Small intestine (tissue), 7 donors: ENCODE results near the gene GRAP2. TPM values are rescaled to one million over a fixed set of nuclear protein-coding genes. Genes with fewer than 3 reads are reported as not detected.

Experiments
- DNase-seq, 2 donors: peaks; one replicate each; pipeline versions ENCODE4 v3.0.0 to v3.0.0-alpha.2; 2013
- FAIRE-seq: peaks from 2 replicates; lab custom pipeline; 2012; peaks lifted over from hg19 to GRCh38; lab: Jason Lieb, UNC
- H3K27ac ChIP-seq, 3 donors: one replicate each; pipeline ENCODE4 v1.5.1; 2013; ENCODE audit warnings: low read length in 2 of 3, mild to moderate bottlenecking in 2 of 3, control low read depth in 1 of 3, inconsistent platforms in 1 of 3, low read depth in 1 of 3, moderate library complexity in 1 of 3
- H3K27me3 ChIP-seq, 3 donors: one replicate each; pipeline ENCODE4 v1.6.1; 2013; ENCODE audit warnings: low read length in 3 of 3, inconsistent platforms in 1 of 3; ENCODE audit not compliant: control insufficient read depth in 3 of 3, insufficient read depth in 3 of 3
- H3K36me3 ChIP-seq, 3 donors: one replicate each; pipeline ENCODE4 v1.6.1; 2013; ENCODE audit warnings: low read length in 3 of 3, inconsistent platforms in 1 of 3, low read depth in 1 of 3, mild to moderate bottlenecking in 1 of 3, moderate library complexity in 1 of 3; ENCODE audit not compliant: control insufficient read depth in 3 of 3, insufficient read depth in 2 of 3
- H3K4me1 ChIP-seq, 3 donors: one replicate each; pipeline ENCODE4 v1.6.1; 2013; ENCODE audit warnings: low read length in 2 of 3, inconsistent platforms in 1 of 3, low read depth in 1 of 3, mild to moderate bottlenecking in 1 of 3, moderate library complexity in 1 of 3; ENCODE audit not compliant: control insufficient read depth in 3 of 3, insufficient read depth in 2 of 3
- H3K4me3 ChIP-seq, 3 donors: one replicate each; pipeline ENCODE4 v1.5.1; 2013; ENCODE audit warnings: low read length in 3 of 3, control low read depth in 1 of 3, inconsistent platforms in 1 of 3, low read depth in 1 of 3, mild to moderate bottlenecking in 1 of 3, moderate library complexity in 1 of 3
- H3K9me3 ChIP-seq, 2 donors: one replicate each; pipeline ENCODE4 v1.6.1; 2013; ENCODE audit warnings: low read depth in 1 of 2, low read length in 1 of 2; ENCODE audit not compliant: control insufficient read depth in 2 of 2, insufficient read depth in 1 of 2
- WGBS, 3 donors: extraction: QIAGEN DNeasy Blood & Tissue Kit; methylation state at CpG; one replicate each; pipeline ENCODE4 v1.1.7; 2013; 5-methylcytosine and 5-hydroxymethylcytosine counted together
- polyA plus RNA-seq, 4 donors: library from polyadenylated mRNA; stranded (reverse) in 3 of 4; unstranded in 1 of 4; fragments of 200-250 nt in 3 of 4; fragments of 120-200 nt in 1 of 4; gene quantifications; one replicate each; pipeline versions ENCODE4 v1.2.1 to v1.2.3, GENCODE V29; 2013
- donor health status: healthy with polysubstance abuse.
- donor health status: control.
- donor health status: control.
- donor health status: Bipolar disorder and iron deficiency.
- donor health status: healthy.

Gene GRAP2
- polyA plus RNA-seq, 4 donors, result 2.0 to 3.4 (median 2.6) TPM

GRCh38 chr22:39996732-39997131 is 95.8 kb downstream of the GRAP2 start:
- Histone ChIP-seq H3K27ac (no peak overlapping the region), H3K27me3 (peaks cover 0 to 10% (median 2%) of the 10 kb centered on the region in 3 donors), H3K4me1 (peaks cover 4 to 65% (median 14%) of the 10 kb centered on the region in 3 donors), H3K4me3 (peak overlapping the region in 1 of 3 donors; percentile 65), H3K36me3 (peaks cover 0 to 25% (median 0%) of the 10 kb centered on the region in 3 donors), H3K9me3 (no peaks in the 10 kb centered on the region)
- FAIRE-seq (no peak), DNase-seq (peak in 1 of 2 donors; percentile 13)
- 52 to 81% (median 71%) methylated on average over 3 of the region's 3 CpGs for WGBS, 3 donors

- DNase-seq, result no peak
- peak overlapping the region in 1 of 3 donors; percentile 18 for H3K27ac ChIP-seq
- no peak for FAIRE-seq
- no peak overlapping the region for H3K4me3 ChIP-seq
- peaks cover 0 to 10% (median 2%) of the 10 kb centered on the region in 3 donors for H3K27me3 ChIP-seq
- peaks cover 4 to 68% (median 17%) of the 10 kb centered on the region in 3 donors for H3K4me1 ChIP-seq
- H3K9me3 ChIP-seq, result no peaks in the 10 kb centered on the region
- peaks cover 0 to 27% (median 0%) of the 10 kb centered on the region in 3 donors for H3K36me3 ChIP-seq
- WGBS, 3 donors, result 80 to 90% (median 85%) methylated on average over 3 of the region's 3 CpGs
Measured at GRCh38 chr22:39997421-39997820, 96.5 kb downstream of the GRAP2 start.

- H3K27ac ChIP-seq, result peak overlapping the region; percentile 18 to 57 (median 22)
Measured at GRCh38 chr22:39997939-39998726, 97.2 kb downstream of the GRAP2 start.

GRCh38 chr22:39999144-39999757 is 98.4 kb downstream of the GRAP2 start:
- H3K27me3 ChIP-seq, result peaks cover 0 to 2% (median 0%) of the 10 kb centered on the region in 3 donors
- H3K4me3 ChIP-seq, result no peak overlapping the region
- no peak for FAIRE-seq
- H3K27ac ChIP-seq, result peak overlapping the region in 2 of 3 donors; percentile 4 to 18
- H3K4me1 ChIP-seq, result peaks cover 4 to 70% (median 17%) of the 10 kb centered on the region in 3 donors
- H3K9me3 ChIP-seq, result no peaks in the 10 kb centered on the region
- WGBS, 3 donors, result 41 to 68% (median 51%) methylated on average over 16 of the region's 16 CpGs
- DNase-seq, result peak; percentile 85 to 89
- H3K36me3 ChIP-seq, result peaks cover 0 to 30% (median 0%) of the 10 kb centered on the region in 3 donors

More at GRCh38 chr22:39997939-39998726, 97.2 kb downstream of the GRAP2 start:
- FAIRE-seq, result no peak
- no peak overlapping the region for H3K4me3 ChIP-seq
- DNase-seq, result peak; percentile 62 to 73
- peaks cover 4 to 69% (median 17%) of the 10 kb centered on the region in 3 donors for H3K4me1 ChIP-seq
- peaks cover 0 to 10% (median 2%) of the 10 kb centered on the region in 3 donors for H3K27me3 ChIP-seq
- 26 to 59% (median 37%) methylated on average over 11 of the region's 11 CpGs for WGBS, 3 donors
- no peaks in the 10 kb centered on the region for H3K9me3 ChIP-seq
- peaks cover 0 to 27% (median 0%) of the 10 kb centered on the region in 3 donors for H3K36me3 ChIP-seq

GRCh38 chr22:40000171-40000570 is 99.3 kb downstream of the GRAP2 start:
- no peak overlapping the region for H3K27ac ChIP-seq
- WGBS, 3 donors, result 90 to 97% (median 93%) methylated on average over 5 of the region's 5 CpGs
- no peak for DNase-seq
- no peaks in the 10 kb centered on the region for H3K9me3 ChIP-seq
- no peak overlapping the region for H3K4me3 ChIP-seq
- no peaks in the 10 kb centered on the region for H3K27me3 ChIP-seq
- H3K4me1 ChIP-seq, result peaks cover 2 to 68% (median 17%) of the 10 kb centered on the region in 3 donors
- FAIRE-seq, result no peak
- peaks cover 0 to 36% (median 0%) of the 10 kb centered on the region in 3 donors for H3K36me3 ChIP-seq

- Histone ChIP-seq H3K36me3 (peaks cover 0 to 45% (median 0%) of the 10 kb centered on the region in 3 donors), H3K27me3 (no peaks in the 10 kb centered on the region), H3K4me3 (no peak overlapping the region), H3K4me1 (peaks cover 2 to 65% (median 17%) of the 10 kb centered on the region in 3 donors), H3K27ac (no peak overlapping the region), H3K9me3 (no peaks in the 10 kb centered on the region)
- DNase-seq (peak in 1 of 2 donors; percentile 50), FAIRE-seq (no peak)
- WGBS, 3 donors, result 48 to 80% (median 70%) methylated on average over 4 of the region's 4 CpGs
Measured at GRCh38 chr22:40001106-40001505, 100.2 kb downstream of the GRAP2 start.

GRCh38 chr22:40001800-40002577 is 101.1 kb downstream of the GRAP2 start:
- 79 to 92% (median 92%) methylated on average over 14 of the region's 14 CpGs for WGBS, 3 donors
- Histone ChIP-seq H3K27me3 (no peaks in the 10 kb centered on the region), H3K4me3 (no peak overlapping the region), H3K27ac (no peak overlapping the region), H3K36me3 (peaks cover 0 to 50% (median 0%) of the 10 kb centered on the region in 3 donors), H3K4me1 (peaks cover 2 to 59% (median 17%) of the 10 kb centered on the region in 3 donors), H3K9me3 (no peaks in the 10 kb centered on the region)
- no peak for DNase-seq
- FAIRE-seq, result no peak
